Effector memory CD4-positive, alpha-beta T cell (primary cell): Measurements from ENCODE around the gene CASP10.

ENCODE experiments used
- DNase-seq, 3 donors: peaks; one replicate each; pipeline ENCODE4 v3.0.0-alpha.2; 2020
- H3K27ac ChIP-seq: 2 replicates; pipeline ENCODE4 v1.7.0; 2013; ENCODE audit warnings: mild to moderate bottlenecking, low read length, moderate library complexity; ENCODE audit not compliant: insufficient read depth, poor library complexity, severe bottlenecking
- H3K27me3 ChIP-seq: replicated peaks from 2 replicates; pipeline ENCODE4 v1.7.0; 2013; ENCODE audit warnings: mild to moderate bottlenecking, low read length; ENCODE audit not compliant: insufficient read depth, control insufficient read depth, poor library complexity, severe bottlenecking
- H3K36me3 ChIP-seq: 2 replicates; pipeline ENCODE4 v1.7.0; 2013; ENCODE audit warnings: mild to moderate bottlenecking, low read length, moderate library complexity; ENCODE audit not compliant: control insufficient read depth, insufficient read depth
- H3K4me1 ChIP-seq: 2 replicates; pipeline ENCODE4 v1.7.0; 2013; ENCODE audit warnings: low read length, mild to moderate bottlenecking; ENCODE audit not compliant: control insufficient read depth, insufficient read depth, poor library complexity, severe bottlenecking
- H3K4me3 ChIP-seq: 2 replicates; pipeline ENCODE4 v1.7.0; 2013; ENCODE audit warnings: low read length, low read depth, mild to moderate bottlenecking; ENCODE audit not compliant: insufficient read depth, poor library complexity, severe bottlenecking
- H3K9me3 ChIP-seq: 2 replicates; pipeline ENCODE4 v1.7.0; 2013; ENCODE audit warnings: mild to moderate bottlenecking, low read length, moderate library complexity; ENCODE audit not compliant: control insufficient read depth

Gene CASP10

DNA sequence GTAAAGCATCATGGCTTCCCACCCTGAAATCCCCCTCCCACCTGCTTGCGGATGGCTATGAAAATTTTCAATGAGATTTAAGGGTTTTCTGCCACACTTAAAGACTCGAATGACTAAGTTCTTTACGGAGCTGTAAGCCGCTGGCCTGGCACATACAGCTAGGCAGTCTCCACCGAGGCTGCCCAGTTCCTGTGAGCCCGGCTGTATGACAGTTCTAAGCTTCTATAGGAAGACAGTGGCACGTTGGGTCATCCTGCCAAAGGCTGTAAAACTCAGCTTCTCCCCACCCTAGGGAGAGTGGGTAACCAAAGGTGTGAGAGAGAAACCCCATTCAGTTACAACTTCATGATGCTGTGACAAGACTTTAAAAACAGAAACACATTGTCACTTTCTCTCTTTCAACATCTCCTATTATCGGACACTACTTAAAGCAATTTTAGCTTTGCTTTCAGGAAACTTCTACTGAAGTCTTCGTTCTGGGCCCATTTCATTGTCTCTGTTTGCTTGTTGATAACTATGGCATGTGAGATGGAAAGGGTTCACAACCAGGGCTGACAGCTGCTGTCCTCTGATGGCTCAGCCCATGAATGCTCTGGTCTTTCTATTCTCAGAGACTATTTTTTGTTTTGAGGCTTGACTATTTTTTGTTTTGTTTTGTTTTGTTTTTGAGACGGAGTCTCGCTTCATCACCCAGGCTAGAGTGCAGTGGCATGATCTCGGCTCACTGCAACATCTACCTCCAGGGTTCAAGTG, 84.5 kb downstream of the CASP10 start:
- H3K4me3 ChIP-seq, result no peak overlapping the region
- H3K27ac ChIP-seq, result peak overlapping the region; percentile 19
- H3K9me3 ChIP-seq, result no peaks in the 10 kb centered on the region
- H3K4me1 ChIP-seq, result peaks cover 75% of the 10 kb centered on the region
- DNase-seq, result no peak
- H3K27me3 ChIP-seq, result no peaks in the 10 kb centered on the region
- H3K36me3 ChIP-seq, result peaks cover 56% of the 10 kb centered on the region

DNA sequence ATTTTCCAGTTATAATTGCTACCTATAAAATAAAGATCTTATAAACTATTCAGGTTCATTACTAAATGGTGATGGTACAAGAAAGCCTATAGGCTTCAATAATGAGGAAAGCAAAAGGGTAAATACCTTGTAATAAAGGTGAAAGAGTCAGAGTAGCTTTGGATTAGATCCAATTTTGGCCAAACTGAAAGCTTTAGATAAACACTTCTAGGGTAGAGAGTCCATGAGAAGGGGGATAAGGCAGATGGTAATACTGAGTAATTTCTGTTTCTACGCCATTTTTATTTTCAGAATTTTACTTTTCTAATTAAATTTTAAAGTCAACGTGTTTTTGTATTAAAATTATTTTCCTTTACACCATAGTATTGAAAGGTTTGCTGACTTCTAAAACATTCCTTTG, 86.8 kb downstream of the CASP10 start:
- H3K4me1 ChIP-seq, result peaks cover 62% of the 10 kb centered on the region
- H3K27me3 ChIP-seq, result no peaks in the 10 kb centered on the region
- no peak overlapping the region for H3K4me3 ChIP-seq
- no peak for DNase-seq
- H3K27ac ChIP-seq, result no peak overlapping the region
- peaks cover 76% of the 10 kb centered on the region for H3K36me3 ChIP-seq
- no peaks in the 10 kb centered on the region for H3K9me3 ChIP-seq

DNA sequence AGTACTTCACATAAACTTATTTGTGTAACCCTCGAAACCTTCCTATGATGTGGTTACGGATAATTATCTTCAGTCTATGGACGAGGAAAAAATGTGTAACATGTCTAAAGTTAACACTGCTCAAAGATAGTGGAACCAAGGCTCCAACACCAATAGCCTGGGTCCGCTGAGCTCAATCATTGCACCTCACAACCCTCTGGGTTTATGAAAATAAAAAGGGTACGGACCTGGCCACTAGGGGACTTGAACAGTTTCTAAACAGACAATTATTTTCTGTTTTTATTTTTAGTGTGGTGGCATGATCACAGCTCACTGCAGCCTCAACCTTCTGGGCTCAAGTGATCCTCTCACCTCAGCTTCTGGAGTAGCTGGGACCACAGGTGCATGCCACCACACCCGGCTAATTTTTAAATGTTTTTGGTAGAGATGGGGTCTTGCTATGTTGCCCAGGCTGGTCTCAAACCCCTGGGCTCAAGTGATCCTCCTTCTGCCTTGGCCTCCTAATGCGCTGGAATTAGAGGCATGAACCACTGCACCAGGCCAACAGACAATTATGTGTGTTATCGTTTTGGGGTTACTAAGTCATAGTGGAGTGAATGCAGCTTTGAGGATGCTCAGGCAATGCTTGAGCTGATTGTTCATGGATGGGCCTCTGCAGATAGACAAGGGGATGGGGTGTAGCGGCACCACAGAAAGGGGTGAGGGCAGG, 87.5 kb downstream of the CASP10 start:
- no peaks in the 10 kb centered on the region for H3K27me3 ChIP-seq
- peaks cover 82% of the 10 kb centered on the region for H3K36me3 ChIP-seq
- H3K4me3 ChIP-seq, result no peak overlapping the region
- no peak overlapping the region for H3K27ac ChIP-seq
- DNase-seq, result no peak
- H3K9me3 ChIP-seq, result no peaks in the 10 kb centered on the region
- H3K4me1 ChIP-seq, result peaks cover 58% of the 10 kb centered on the region

DNA sequence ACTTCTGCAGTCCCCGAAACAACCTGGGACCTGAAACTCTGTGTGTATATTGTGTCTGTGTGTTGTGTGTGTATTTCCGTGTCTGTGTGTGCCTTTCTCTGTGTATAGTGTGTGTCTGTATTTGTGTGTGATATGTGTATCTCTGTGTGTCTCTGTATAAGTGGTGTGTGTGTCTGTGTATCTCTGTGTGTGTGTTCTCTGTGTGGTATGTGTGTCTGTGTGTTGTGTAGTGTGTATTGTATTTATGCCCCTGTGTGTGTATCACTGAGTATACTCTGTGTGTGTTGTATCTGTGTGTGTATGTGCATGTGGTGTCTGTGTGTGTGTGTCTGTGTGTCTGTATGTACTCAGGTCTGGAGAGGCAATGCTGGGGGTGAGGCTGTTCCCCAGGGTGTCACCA, 89.0 kb downstream of the CASP10 start:
- no peak overlapping the region for H3K4me3 ChIP-seq
- H3K4me1 ChIP-seq, result peaks cover 48% of the 10 kb centered on the region
- no peaks in the 10 kb centered on the region for H3K9me3 ChIP-seq
- H3K36me3 ChIP-seq, result peaks cover 90% of the 10 kb centered on the region
- H3K27ac ChIP-seq, result peak overlapping the region; percentile 25
- no peak for DNase-seq
- no peaks in the 10 kb centered on the region for H3K27me3 ChIP-seq

DNA sequence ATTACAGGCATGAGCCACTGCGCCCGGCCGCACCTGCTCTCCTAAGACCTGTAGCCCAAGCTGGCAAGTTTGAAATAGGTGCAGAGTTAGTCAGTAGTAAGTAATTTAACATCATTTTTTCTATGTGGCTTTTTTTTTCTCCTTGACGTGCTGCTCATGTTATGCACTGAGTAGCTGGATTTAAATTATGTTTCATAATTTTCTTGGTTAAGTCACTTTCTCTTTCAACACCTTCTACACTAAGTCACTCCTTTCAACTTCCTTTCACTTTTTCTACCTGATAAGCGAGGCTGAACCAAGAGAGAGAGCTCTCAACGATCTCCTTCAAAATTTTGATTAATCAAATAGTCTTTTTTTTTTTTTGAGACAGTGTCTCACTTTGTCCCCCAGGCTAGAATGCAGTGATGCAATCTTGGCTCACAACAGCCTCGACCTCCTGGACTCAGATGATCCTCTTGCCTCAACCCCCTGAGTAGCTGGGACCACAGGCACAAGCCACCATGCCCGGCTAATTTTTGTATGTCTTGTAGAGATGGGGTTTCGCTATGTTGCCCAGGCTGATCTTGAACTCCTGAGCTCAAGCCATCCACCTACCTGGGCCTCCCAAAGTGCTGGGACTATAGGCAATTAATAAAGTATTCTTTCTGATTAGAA, 90.5 kb downstream of the CASP10 start:
- peaks cover 39% of the 10 kb centered on the region for H3K4me1 ChIP-seq
- H3K4me3 ChIP-seq, result no peak overlapping the region
- no peaks in the 10 kb centered on the region for H3K27me3 ChIP-seq
- DNase-seq, result no peak
- H3K36me3 ChIP-seq, result peaks cover 91% of the 10 kb centered on the region
- H3K27ac ChIP-seq, result no peak overlapping the region
- no peaks in the 10 kb centered on the region for H3K9me3 ChIP-seq

DNA sequence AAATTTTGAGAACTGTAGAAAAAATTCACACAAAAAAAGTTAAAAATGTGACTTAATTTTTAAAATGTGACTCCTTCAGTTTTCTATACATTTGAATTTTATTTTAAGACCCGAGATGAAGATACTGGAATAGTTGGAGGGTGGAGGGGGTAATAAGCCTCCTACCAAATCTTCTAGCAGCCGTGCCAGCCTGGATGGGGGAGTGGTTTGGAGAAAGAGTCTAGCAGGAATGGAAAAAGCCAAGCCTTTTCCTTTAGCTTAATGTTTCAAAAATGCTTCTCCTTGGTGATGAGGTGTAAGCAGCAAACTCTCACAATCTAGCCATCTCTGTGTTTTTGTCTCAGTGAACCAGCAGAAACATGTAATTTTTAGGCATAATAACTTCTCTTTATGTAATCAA, 92.1 kb downstream of the CASP10 start:
- Histone ChIP-seq H3K4me3 (no peak overlapping the region), H3K27ac (no peak overlapping the region), H3K9me3 (no peaks in the 10 kb centered on the region), H3K27me3 (no peaks in the 10 kb centered on the region), H3K36me3 (peaks cover 90% of the 10 kb centered on the region), H3K4me1 (peaks cover 30% of the 10 kb centered on the region)
- no peak for DNase-seq

DNA sequence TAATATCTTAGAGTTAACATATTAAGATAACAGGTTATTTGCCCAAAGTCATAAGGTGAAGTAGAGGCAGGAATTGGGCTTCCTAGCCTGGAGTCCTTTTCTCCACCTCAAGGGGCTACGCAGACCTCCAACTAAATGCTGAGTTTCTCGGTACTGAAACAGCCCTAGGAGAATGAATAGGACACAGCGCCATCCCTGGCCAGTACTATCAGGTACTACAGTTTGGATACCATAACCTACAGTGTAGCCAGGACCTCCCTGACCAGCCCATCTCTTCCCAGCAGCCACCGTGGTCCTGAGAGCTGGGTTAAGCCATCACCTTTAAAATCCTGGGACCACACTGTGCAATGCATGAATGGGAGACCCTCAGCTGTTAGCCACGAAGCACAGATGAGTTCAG, 93.0 kb downstream of the CASP10 start:
- H3K4me3 ChIP-seq, result no peak overlapping the region
- peaks cover 86% of the 10 kb centered on the region for H3K36me3 ChIP-seq
- no peak for DNase-seq
- H3K27me3 ChIP-seq, result no peaks in the 10 kb centered on the region
- peaks cover 20% of the 10 kb centered on the region for H3K4me1 ChIP-seq
- H3K9me3 ChIP-seq, result no peaks in the 10 kb centered on the region
- H3K27ac ChIP-seq, result peak overlapping the region; percentile 16

DNA sequence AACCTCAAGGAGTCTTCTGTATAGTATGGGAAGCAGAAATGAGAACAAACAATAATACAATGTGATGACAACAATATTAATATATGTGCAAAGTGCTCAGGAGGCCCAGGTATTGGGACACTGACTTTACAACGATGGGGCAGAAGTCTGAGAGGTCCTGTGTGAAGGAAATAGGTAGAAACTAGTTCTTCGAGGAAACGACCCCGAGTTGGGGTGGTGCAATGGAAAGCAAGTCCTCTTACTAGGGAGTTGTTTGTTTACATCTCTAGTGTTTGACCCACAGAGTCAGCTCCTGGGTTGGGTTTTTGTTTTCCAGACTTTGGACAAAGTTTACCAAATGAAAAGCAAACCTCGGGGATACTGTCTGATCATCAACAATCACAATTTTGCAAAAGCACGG, 93.6 kb downstream of the CASP10 start:
- no peaks in the 10 kb centered on the region for H3K27me3 ChIP-seq
- no peaks in the 10 kb centered on the region for H3K9me3 ChIP-seq
- no peak overlapping the region for H3K27ac ChIP-seq
- DNase-seq, result no peak
- H3K4me3 ChIP-seq, result no peak overlapping the region
- H3K36me3 ChIP-seq, result peaks cover 80% of the 10 kb centered on the region
- H3K4me1 ChIP-seq, result peaks cover 15% of the 10 kb centered on the region
